HG03039 (cell line): ENCODE measurements around the gene RUNX2.

Experiments used
- ATAC-seq: cut with Tn5 transposase; IDR thresholded peaks from one replicate; pipeline ENCODE4 v1.9.1; 2021; ENCODE audit warnings: mild to moderate bottlenecking, moderate library complexity; ENCODE audit not compliant: unreplicated experiment

RUNX2 gene

GRCh38 chr6:45350186-45350710, 22.1 kb downstream of the RUNX2 start:
- ATAC-seq: no peak

GRCh38 chr6:45351076-45351475, 22.9 kb downstream of the RUNX2 start:
- ATAC-seq: no peak

GRCh38 chr6:45351667-45352066, 23.5 kb downstream of the RUNX2 start:
- no peak for ATAC-seq

GRCh38 chr6:45353654-45354053, 25.5 kb downstream of the RUNX2 start:
- no peak for ATAC-seq

- ATAC-seq: no peak
Observed at GRCh38 chr6:45364466-45364865, 36.3 kb downstream of the RUNX2 start.

- ATAC-seq: no peak
Observed at GRCh38 chr6:45365036-45365435, 36.9 kb downstream of the RUNX2 start.

- no peak for ATAC-seq
Observed at GRCh38 chr6:45366534-45366933, 38.4 kb downstream of the RUNX2 start.

- ATAC-seq: no peak
Observed at GRCh38 chr6:45367999-45368398, 39.9 kb downstream of the RUNX2 start.

- ATAC-seq: no peak
Observed at GRCh38 chr6:45369870-45370269, 41.7 kb downstream of the RUNX2 start.

- no peak for ATAC-seq
Observed at GRCh38 chr6:45371924-45372573, 43.9 kb downstream of the RUNX2 start.

- ATAC-seq: no peak
Observed at GRCh38 chr6:45375449-45375848, 47.3 kb downstream of the RUNX2 start.

- no peak for ATAC-seq
Observed at GRCh38 chr6:45376310-45377042, 48.3 kb downstream of the RUNX2 start.

GRCh38 chr6:45377043-45377553, 49.0 kb downstream of the RUNX2 start:
- peak; percentile 2 for ATAC-seq

- peak; percentile 94 for ATAC-seq
Observed at GRCh38 chr6:45377554-45378333, 49.6 kb downstream of the RUNX2 start, which contains the start of gene SUPT3H. TSS of gene SUPT3H (minus strand) at chr6:45377934.

- peak; percentile 28 for ATAC-seq
Observed at GRCh38 chr6:45378334-45378926, 50.3 kb downstream of the RUNX2 start.

GRCh38 chr6:45382391-45382790, 54.3 kb downstream of the RUNX2 start:
- ATAC-seq: no peak

- no peak for ATAC-seq
Observed at GRCh38 chr6:45386501-45386900, 58.4 kb downstream of the RUNX2 start.

- ATAC-seq: no peak
Observed at GRCh38 chr6:45387236-45387635, 59.1 kb downstream of the RUNX2 start.

- ATAC-seq: no peak
Observed at GRCh38 chr6:45388328-45388727, 60.2 kb downstream of the RUNX2 start.

- no peak for ATAC-seq
Observed at GRCh38 chr6:45394586-45395095, 66.5 kb downstream of the RUNX2 start.
